Measurements from ENCODE around the gene ST7. TPM values are rescaled to one million over a fixed set of nuclear protein-coding genes. Genes with fewer than 3 reads are reported as not detected.

Gene ST7, protein sequence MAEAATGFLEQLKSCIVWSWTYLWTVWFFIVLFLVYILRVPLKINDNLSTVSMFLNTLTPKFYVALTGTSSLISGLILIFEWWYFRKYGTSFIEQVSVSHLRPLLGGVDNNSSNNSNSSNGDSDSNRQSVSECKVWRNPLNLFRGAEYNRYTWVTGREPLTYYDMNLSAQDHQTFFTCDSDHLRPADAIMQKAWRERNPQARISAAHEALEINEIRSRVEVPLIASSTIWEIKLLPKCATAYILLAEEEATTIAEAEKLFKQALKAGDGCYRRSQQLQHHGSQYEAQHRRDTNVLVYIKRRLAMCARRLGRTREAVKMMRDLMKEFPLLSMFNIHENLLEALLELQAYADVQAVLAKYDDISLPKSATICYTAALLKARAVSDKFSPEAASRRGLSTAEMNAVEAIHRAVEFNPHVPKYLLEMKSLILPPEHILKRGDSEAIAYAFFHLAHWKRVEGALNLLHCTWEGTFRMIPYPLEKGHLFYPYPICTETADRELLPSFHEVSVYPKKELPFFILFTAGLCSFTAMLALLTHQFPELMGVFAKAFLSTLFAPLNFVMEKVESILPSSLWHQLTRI
- 13.3 and 29.0 TPM in 2 replicates for total RNA-seq

DNA sequence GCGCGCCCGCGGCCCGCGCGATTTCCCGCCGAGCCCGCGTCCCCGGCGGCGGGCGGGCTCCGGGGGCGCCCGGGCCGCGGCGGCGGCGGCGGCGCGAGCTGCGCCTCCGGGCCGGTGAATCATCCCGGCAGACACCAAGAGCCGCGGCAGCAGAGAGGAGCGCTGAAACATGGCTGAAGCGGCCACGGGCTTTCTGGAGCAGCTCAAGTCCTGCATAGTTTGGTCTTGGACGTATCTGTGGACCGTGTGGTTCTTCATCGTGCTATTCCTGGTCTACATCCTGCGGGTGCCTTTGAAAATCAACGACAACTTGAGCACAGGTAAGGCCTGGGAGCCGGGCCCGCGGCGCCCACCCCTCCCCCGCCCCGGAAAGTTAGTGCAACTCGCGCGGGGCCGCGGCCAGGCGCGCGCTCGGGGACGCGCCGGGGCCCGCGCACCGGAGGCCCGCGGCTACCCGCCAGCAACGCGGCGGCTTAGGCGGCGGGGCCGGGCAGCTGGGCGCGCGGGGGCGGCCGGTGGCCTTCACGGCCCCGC, at the start of gene ST7:
Gene ST7, plus strand, starts transcription at position 130 of the 534 bp plus-strand sequence. Its CDS starts 40 bp downstream, at position 170.

Other genes with a start within 250 kb of the ST7 start
- gene CAPZA2, start 90.9 kb upstream of the ST7 start, total RNA-seq, result 76.7 and 95.3 TPM in 2 replicates

Measured in epithelial cell of alveolus of lung (primary cell).